Muscle of leg (tissue), 16 donors: ENCODE results near the gene SREBF2. TPM values are rescaled to one million over a fixed set of nuclear protein-coding genes. Genes with fewer than 3 reads are reported as not detected.

Experiments
- DNase-seq: peaks from one replicate; pipeline ENCODE4 v3.0.0; 2013
- H3K27ac ChIP-seq: one replicate; pipeline ENCODE4 v1.5.1; 2013; ENCODE audit warnings: mild to moderate bottlenecking, low read length, control low read depth
- H3K27me3 ChIP-seq: one replicate; pipeline ENCODE4 v1.6.1; 2013; ENCODE audit warnings: low read length; ENCODE audit not compliant: control insufficient read depth, insufficient read depth
- H3K36me3 ChIP-seq: one replicate; pipeline ENCODE4 v1.6.1; 2013; ENCODE audit warnings: low read length; ENCODE audit not compliant: control insufficient read depth, insufficient read depth
- H3K4me1 ChIP-seq: one replicate; pipeline ENCODE4 v1.6.1; 2013; ENCODE audit warnings: low read length; ENCODE audit not compliant: control insufficient read depth, insufficient read depth
- H3K4me3 ChIP-seq: one replicate; pipeline ENCODE4 v1.5.1; 2013; ENCODE audit warnings: low read length, control low read depth
- H3K9me3 ChIP-seq: replicated peaks from 2 replicates; pipeline ENCODE4 v1.6.1; 2013; ENCODE audit warnings: low read depth, low read length; ENCODE audit not compliant: control insufficient read depth
- WGBS: methylation state at CpG from one replicate; pipeline ENCODE4 v1.1.5; 2013; ENCODE audit warnings: missing lambda C conversion rate; ENCODE audit not compliant: insufficient coverage; 5-methylcytosine and 5-hydroxymethylcytosine counted together
- long read RNA-seq, 11 donors: transcript quantifications; one replicate each; lab custom pipeline, GENCODE V29; 2026
- polyA plus RNA-seq, 8 donors: library from polyadenylated mRNA; unstranded; fragments of 120-200 nt; gene quantifications; one replicate each; pipeline versions ENCODE4 v1.2.1 to v1.2.3, GENCODE V29; 2013; ENCODE audit warnings: inconsistent platforms in 1 of 8, low replicate concordance in 1 of 8; ENCODE audit not compliant: insufficient read length in 8 of 8, insufficient read depth in 1 of 8
- total RNA-seq: library from RNA; stranded (reverse); fragments of 120-200 nt; gene quantifications from one replicate; pipeline ENCODE4 v1.2.4, GENCODE V29; 2013

SREBF2 gene
- 30.9 TPM for total RNA-seq
- 100 to 1,000 TPM in 1 of 8 donors, 10 to 100 TPM in 7; 61.7 to 106 (median 82.4) TPM for polyA plus RNA-seq
- long read RNA-seq, donor 1, full-length matches to known transcripts, result 10 of 39 reads
- long read RNA-seq, donor 1, partial matches to known transcripts, result 29 of 39 reads
- long read RNA-seq, donor 1, other reads (novel, unspliced or antisense), result 0 of 39 reads
- long read RNA-seq, donor 2, result 0 reads
- long read RNA-seq, donor 3, full-length matches to known transcripts, result 8 of 43 reads
- long read RNA-seq, donor 3, partial matches to known transcripts, result 35 of 43 reads
- long read RNA-seq, donor 3, other reads (novel, unspliced or antisense), result 0 of 43 reads
- long read RNA-seq, donor 4, full-length matches to known transcripts, result 8 of 38 reads
- long read RNA-seq, donor 4, partial matches to known transcripts, result 30 of 38 reads
- long read RNA-seq, donor 4, other reads (novel, unspliced or antisense), result 0 of 38 reads
- long read RNA-seq, donor 5, full-length matches to known transcripts, result 16 of 143 reads
- long read RNA-seq, donor 5, partial matches to known transcripts, result 127 of 143 reads
- long read RNA-seq, donor 5, other reads (novel, unspliced or antisense), result 0 of 143 reads
- long read RNA-seq, donor 6, full-length matches to known transcripts, result 13 of 76 reads
- long read RNA-seq, donor 6, partial matches to known transcripts, result 63 of 76 reads
- long read RNA-seq, donor 6, other reads (novel, unspliced or antisense), result 0 of 76 reads
- long read RNA-seq, donor 7, full-length matches to known transcripts, result 8 of 67 reads
- long read RNA-seq, donor 7, partial matches to known transcripts, result 59 of 67 reads
- long read RNA-seq, donor 7, other reads (novel, unspliced or antisense), result 0 of 67 reads
- long read RNA-seq, donor 8, partial matches to known transcripts, result 62 of 62 reads
- long read RNA-seq, donor 8, other reads (novel, unspliced or antisense), result 0 of 62 reads
- long read RNA-seq, donor 9, full-length matches to known transcripts, result 6 of 50 reads
- long read RNA-seq, donor 9, partial matches to known transcripts, result 44 of 50 reads
- long read RNA-seq, donor 9, other reads (novel, unspliced or antisense), result 0 of 50 reads
- long read RNA-seq, donor 10, full-length matches to known transcripts, result 4 of 79 reads
- long read RNA-seq, donor 10, partial matches to known transcripts, result 75 of 79 reads
- long read RNA-seq, donor 10, other reads (novel, unspliced or antisense), result 0 of 79 reads
- long read RNA-seq, donor 11, full-length matches to known transcripts, result 9 of 44 reads
- long read RNA-seq, donor 11, partial matches to known transcripts, result 35 of 44 reads
- long read RNA-seq, donor 11, other reads (novel, unspliced or antisense), result 0 of 44 reads

DNA sequence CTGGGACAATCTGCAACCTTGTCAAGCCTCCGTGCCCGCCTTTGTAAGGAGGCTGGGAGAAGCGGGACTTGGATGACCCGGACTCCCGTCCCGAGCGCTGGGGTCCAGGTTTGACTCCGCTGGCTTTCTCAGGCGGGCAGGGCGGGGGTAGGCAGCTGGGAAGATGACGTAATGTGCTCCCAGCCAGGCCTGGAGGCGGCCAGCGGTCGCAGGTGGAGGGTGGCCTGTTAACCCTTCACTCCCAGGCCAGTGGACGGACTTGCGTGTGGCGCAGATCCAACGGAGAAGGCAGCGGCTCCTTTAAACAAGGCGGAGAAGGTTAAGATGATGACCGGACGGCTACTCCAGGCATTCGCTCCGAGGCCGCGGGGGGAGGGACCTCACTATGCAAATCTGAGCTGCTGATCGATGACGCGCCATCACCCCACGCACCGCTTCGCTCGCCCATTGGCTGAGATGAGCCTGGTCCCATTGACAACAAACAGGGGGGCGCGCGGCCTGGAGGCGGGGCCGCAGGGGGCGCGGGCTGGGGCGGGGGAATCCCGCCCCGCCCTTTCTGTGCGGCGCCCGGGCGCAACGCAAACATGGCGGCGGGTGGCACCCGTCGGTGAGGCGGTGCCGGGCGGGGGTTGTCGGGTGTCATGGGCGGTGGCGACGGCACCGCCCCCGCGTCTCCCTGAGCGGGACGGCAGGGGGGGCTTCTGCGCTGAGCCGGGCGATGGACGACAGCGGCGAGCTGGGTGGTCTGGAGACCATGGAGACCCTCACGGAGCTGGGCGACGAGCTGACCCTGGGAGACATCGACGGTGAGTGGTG lies at the start of gene SREBF2:
SREBF2 (plus strand) TSS at position 553 of the 816 bp plus-strand sequence; CDS start at position 719, 166 bp downstream.
- Histone ChIP-seq H3K4me1 (peaks cover 37% of the 10 kb centered on the region), H3K27me3 (no peaks in the 10 kb centered on the region), H3K4me3 (peak within 1 kb of the TSS; percentile 82), H3K27ac (peak within 1 kb of the TSS; percentile 99), H3K36me3 (peaks cover 22% of the 10 kb centered on the region), H3K9me3 (no peaks in the 10 kb centered on the region)
- WGBS, result under 1% methylated on average over 75 of the region's 75 CpGs
- peak; percentile 100 for DNase-seq

DNA sequence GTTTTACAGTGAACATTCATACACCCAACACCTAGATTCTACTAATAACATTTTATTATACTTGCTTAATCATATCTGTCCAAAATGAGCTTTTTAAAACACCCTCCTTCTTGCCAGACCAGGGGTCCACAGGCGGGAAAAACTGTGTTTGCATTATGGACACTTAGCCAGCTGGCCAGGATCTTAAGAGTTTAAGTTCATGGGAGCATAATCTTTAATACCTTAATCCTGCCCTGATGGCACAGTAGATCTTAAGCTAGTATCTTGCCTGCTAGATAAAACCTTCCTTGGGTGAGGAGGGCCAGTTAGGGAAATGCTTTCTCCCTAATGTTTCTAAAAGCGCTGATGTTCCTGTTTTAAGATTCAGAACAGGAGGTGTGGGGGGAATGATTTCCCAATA lies 45.6 kb upstream of the SREBF2 start:
- Histone ChIP-seq H3K27me3 (no peaks in the 10 kb centered on the region), H3K9me3 (no peaks in the 10 kb centered on the region), H3K4me3 (no peak overlapping the region), H3K36me3 (no peaks in the 10 kb centered on the region), H3K27ac (no peak overlapping the region), H3K4me1 (no peaks in the 10 kb centered on the region)
- no CpG with 5 or more reads among the region's 2 CpGs for WGBS
- no peak for DNase-seq

DNA sequence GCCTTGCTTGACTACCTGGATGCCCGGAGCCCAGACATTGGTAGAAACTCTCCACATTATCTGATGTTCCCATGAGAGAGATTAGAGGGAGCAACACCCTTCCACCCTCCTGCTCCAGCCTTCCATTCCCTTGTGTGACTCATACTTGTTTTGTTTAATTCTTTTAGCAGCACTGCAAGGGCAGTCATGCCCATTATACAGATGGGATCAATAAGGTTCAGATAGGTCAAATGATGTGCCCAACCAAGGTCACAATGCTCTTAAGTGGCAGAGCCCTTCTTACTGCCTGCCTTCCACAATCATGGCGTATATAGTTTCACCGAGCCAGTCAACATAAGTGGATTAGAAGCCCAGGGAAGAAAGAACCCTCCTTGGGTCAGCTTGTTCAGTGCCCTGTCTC lies 39.0 kb upstream of the SREBF2 start:
- H3K4me3 ChIP-seq, result no peak overlapping the region
- peaks cover 5% of the 10 kb centered on the region for H3K4me1 ChIP-seq
- no peaks in the 10 kb centered on the region for H3K9me3 ChIP-seq
- no peaks in the 10 kb centered on the region for H3K36me3 ChIP-seq
- WGBS, result no CpG with 5 or more reads among the region's 3 CpGs
- no peak for DNase-seq
- no peaks in the 10 kb centered on the region for H3K27me3 ChIP-seq
- no peak overlapping the region for H3K27ac ChIP-seq

DNA sequence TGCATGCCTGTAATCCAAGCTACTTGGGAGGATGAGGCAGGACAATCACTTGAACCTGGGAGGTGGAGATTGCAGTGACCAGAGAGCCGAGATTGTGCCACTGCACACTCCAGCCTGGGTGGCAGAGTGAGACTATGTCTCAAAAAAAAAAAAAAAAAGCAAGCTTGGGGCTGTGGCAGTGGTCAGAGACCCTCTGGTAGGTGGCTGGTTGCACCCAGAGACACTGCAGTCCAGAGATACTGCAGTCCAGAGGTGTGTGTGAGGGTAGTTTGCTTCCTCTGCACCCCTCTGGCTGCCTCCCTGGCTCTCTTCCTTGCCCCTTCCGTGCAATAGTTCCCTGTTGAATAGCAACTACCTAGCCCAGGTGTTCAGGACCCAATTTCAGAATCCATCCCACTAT lies 34.2 kb upstream of the SREBF2 start:
- Histone ChIP-seq H3K9me3 (no peaks in the 10 kb centered on the region), H3K27me3 (no peaks in the 10 kb centered on the region), H3K4me3 (no peak overlapping the region), H3K27ac (no peak overlapping the region), H3K4me1 (peaks cover 24% of the 10 kb centered on the region), H3K36me3 (no peaks in the 10 kb centered on the region)
- 50% methylated on average over 1 of the region's 2 CpGs for WGBS
- no peak for DNase-seq

DNA sequence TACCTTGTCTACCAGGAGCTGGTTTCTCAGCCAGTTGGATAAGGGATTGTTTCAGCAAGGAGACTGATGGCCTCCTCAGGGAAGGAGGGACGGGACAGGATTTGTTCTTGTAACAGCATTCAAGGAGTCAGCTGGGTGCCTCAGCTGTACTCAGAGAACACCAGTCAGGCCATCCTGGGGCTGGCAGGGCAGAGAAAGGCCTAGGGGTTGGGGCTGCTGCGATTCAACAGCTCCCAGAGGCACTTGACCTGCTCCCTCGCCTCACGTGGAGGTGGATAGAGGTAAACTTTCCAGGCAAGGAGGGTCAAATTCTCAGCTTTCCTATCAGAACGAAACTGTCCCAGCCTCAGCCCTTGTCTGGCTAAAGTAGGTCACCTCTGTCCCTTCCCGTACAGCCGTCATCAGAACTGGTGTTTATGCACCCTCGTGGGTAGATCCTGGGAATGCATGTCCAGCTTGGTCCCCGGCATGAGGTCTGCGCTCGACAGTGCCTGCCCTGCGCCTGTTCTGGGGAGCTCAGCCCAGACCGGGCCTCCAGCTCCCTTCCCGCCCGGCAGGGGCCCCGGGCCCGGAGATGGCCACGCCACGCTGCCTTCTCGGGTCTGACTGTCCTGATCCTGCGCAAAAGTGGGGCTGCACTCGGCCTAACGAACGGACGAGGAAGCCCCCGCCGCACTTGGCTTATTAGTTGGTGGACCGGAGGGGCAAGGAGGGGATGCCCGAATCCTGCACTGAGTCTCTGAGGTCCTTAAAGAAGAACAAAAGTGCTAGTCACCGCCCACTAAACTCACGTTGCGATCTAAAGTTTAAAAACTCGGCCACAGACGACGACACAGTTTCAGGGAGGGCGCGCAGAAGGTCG lies 33.2 kb upstream of the SREBF2 start:
- no peaks in the 10 kb centered on the region for H3K36me3 ChIP-seq
- H3K9me3 ChIP-seq, result no peaks in the 10 kb centered on the region
- peaks cover 24% of the 10 kb centered on the region for H3K4me1 ChIP-seq
- peak; percentile 56 for DNase-seq
- peak overlapping the region; percentile 96 for H3K4me3 ChIP-seq
- 8% methylated on average over 37 of the region's 38 CpGs for WGBS
- no peaks in the 10 kb centered on the region for H3K27me3 ChIP-seq
- peak overlapping the region; percentile 95 for H3K27ac ChIP-seq

DNA sequence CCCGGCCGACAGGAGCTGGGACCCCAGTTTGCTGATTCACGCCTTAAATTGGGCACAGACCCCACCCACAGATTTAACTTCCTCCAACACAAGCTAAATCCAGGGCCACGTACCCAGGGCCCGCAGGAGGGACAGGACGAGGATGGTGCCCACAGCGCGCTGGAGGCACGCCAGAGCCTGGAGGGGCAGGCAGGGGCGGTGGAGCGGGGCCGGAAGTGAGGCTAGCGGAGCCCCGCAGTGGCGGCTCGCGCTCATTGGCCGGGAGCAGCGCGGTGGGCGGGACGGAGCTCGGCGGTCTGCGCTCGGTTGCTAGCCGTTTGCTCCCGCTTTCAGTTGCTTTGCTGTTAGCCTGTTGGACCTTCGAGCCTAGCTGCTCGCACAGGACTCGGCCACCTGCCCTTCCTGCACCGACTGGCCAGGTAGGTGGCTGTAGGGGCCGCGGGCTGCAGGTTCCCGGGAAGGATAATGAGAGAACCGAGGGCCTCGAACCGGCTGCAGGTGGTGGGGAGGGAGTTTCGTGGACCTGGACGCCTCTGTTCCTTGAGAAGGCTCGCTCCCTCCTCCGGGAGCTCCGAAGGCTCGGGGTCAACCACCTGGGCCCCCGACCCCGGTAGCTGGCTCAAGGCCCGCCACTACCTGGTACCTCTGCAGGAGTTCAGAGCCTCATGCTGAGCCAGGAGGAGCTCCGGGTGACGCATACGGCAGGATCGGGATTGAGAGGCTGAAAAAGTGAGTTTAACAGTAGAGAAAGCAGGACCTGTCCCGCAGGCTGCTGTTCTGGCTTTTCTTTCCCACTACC lies 32.4 kb upstream of the SREBF2 start, which contains the start of gene CCDC134:
CCDC134 (plus strand) TSS at position 332 of the 799 bp plus-strand sequence. CDS start 8,212 bp downstream, outside the sequence.
- Histone ChIP-seq H3K27me3 (no peaks in the 10 kb centered on the region), H3K4me3 (peak within 1 kb of the TSS; percentile 96), H3K9me3 (no peaks in the 10 kb centered on the region), H3K4me1 (peaks cover 24% of the 10 kb centered on the region), H3K27ac (peak within 1 kb of the TSS; percentile 95), H3K36me3 (no peaks in the 10 kb centered on the region)
- DNase-seq, result peak; percentile 94
- under 1% methylated on average over 50 of the region's 52 CpGs for WGBS

DNA sequence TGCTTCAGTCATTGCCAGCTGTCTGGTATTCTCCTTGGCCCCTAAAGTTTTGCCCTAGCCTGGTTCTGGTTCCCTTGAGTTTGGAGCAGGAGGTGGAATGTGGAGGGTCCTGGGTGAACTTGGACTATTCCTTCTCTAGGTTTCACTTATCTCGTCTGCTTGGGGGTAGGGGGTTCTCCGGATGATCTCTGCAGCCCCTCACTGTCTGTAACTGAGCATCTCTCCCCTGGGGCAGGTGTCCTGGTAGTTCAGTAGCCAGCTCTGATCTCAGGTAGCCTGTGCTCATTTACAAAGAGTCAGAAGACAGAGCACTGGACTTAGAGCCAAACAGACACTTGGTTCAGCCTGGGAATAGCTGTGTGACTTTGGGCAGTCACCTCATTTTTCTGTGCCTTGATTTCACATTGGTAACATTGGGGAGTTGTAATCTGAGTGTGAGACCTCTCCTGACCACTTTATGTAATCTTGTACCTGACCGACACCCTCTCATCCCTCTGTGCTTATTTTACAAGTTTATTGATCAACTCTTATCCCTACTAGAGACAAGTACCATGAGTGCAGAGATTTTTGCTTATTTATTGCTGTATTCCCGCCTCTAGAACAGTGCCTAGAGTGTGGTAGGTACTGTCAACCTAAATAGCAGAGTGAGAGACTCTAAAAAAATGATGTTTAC lies 31.6 kb upstream of the SREBF2 start:
- Histone ChIP-seq H3K27me3 (no peaks in the 10 kb centered on the region), H3K27ac (peak overlapping the region; percentile 86), H3K4me3 (peak overlapping the region; percentile 96), H3K4me1 (peaks cover 24% of the 10 kb centered on the region), H3K9me3 (no peaks in the 10 kb centered on the region), H3K36me3 (no peaks in the 10 kb centered on the region)
- 40% methylated on average over 1 of the region's 4 CpGs for WGBS
- no peak for DNase-seq

DNA sequence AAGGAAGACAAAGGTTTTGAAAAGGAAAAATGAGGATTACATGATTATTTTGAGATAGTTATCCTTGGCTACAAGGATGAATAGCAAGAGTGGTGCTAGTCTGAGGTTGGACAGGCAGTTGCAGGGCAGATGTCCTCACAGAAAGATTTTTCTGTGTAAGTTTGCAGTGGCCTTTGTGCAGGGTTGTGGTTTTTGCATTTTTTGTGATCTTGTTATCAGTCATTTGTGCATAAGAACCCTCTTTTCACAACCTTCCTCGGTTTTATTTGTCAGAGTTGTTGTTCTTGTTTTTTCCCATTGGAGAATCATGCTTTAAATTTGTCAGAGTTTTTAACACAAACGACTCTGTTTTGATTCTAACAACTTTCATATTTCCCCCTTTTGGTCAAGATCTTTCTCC lies 31.0 kb upstream of the SREBF2 start:
- no peak for DNase-seq
- WGBS, result no CpG with 5 or more reads among the region's 2 CpGs
- no peaks in the 10 kb centered on the region for H3K36me3 ChIP-seq
- H3K27me3 ChIP-seq, result no peaks in the 10 kb centered on the region
- no peaks in the 10 kb centered on the region for H3K9me3 ChIP-seq
- H3K4me1 ChIP-seq, result peaks cover 24% of the 10 kb centered on the region
- peak overlapping the region; percentile 96 for H3K4me3 ChIP-seq
- no peak overlapping the region for H3K27ac ChIP-seq
